ENCODE data around the gene STK36.

The STK36 gene

DNA sequence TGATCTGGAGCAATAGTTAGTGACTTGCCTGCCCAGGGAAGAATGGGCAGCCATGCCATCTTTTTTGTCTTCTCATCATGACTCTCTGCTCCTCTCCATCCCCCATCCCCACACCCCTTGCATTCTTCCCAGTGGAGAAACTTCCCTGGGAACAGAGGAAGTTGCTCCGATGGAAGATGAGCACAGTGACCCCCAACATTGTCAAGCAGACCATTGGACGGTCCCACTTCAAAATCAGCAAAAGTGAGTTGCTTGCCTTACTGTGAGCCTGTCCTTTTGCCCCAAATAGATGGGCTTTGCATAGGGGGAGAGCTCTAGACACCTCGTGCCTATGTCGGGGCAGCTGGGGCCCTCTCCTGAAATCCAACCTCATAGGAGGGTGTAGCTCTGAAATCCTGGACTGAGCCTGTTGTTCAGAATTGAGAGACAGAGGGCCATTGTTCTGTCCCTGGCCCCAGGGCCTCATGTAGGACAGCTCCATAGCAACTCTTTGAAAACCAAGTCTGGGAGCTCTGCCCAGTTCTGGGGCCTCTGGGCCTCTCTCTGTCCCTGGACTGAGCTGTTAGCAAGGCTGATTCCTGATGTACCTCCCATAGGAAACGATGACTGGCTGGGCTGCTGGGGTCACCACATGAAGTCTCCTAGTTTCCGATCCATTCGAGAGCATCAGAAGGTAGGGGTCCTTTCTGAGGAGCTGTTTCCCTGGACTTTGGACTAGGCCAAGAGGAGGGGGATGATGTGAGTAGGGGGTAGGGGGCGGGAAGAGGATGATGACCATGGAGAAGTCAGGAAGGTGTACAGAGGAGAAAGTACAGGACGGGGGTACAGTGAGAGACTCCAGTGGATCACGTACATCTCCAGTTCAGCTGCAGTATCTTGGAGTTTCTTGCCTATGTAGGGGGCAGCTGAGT is 73.9 kb downstream of the STK36 start:
- DNase-seq (ENCODE audit: low read depth): no peak

DNA sequence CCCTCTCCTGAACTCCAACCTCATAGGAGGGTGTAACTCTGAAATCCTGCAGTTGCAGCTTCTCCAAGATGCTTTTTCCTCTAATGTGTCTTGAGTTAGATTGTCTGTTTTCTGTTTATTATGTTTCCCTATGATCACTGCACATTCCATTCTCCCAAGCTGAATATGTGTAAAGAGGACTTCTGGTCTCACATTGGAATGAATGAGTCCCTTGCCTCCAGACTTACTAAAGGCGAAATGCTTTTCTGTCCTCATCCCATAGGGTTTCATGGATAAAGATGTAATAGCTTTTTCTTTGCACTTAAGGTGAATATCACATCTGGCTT is 74.5 kb downstream of the STK36 start:
- DNase-seq (ENCODE audit: low read depth): no peak

GRCh38 chr2:218746960-218747359 is 75.1 kb downstream of the STK36 start:
- DNase-seq (ENCODE audit: low read depth): no peak

DNA sequence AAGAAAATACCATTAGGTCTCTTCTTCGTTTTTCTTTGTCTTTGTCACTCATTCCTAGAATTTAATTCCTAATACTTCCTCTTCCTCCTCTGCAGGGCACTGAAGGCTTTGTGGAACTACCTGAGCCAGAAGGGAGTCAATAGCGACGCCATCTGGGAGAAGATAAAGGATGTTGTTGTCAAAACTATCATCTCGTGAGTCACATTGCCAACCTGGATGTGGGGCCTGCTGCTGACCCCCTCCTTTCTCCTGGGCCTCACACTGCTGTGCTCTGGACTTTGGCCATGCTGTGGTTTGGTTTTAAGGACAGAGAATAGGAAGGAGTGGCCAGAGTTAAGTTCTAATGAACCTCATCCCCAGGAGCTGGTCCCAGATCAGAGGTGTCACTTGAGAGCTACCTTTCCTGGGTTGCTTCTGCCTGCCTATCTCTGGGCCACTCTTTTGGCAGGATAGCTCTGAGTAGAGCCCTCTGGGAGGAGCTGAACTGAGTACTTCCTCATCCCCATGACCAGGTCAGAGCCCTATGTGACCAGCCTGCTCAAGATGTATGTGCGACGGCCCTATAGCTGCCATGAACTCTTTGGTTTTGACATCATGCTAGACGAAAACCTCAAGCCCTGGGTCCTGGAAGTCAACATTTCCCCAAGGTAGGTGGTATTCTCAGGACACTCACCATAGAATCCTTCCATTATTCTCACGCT is 77.0 kb downstream of the STK36 start:
- no peak for DNase-seq (ENCODE audit: low read depth)

Data from T follicular helper cell (primary cell).